Activated CD8-positive, alpha-beta memory T cell treated with anti-CD3 and anti-CD28 coated beads for 24 hours (primary cell): Measurements from ENCODE around the gene PRKN.

ENCODE experiments used
- DNase-seq: peaks from one replicate; pipeline ENCODE4 v3.0.0-alpha.2; 2020

PRKN gene

GRCh38 chr6:161453558-161453957 lies 1274.0 kb downstream of the PRKN start:
- DNase-seq, result no peak

- DNase-seq, result no peak
Observed at GRCh38 chr6:161452241-161452640, 1275.3 kb downstream of the PRKN start.

- no peak for DNase-seq
Observed at GRCh38 chr6:161449521-161449920, 1278.0 kb downstream of the PRKN start.

- no peak for DNase-seq
Observed at GRCh38 chr6:161446949-161447348, 1280.6 kb downstream of the PRKN start.

GRCh38 chr6:161446296-161446925 lies 1281.2 kb downstream of the PRKN start:
- no peak for DNase-seq

- no peak for DNase-seq
Observed at GRCh38 chr6:161445021-161445799, 1282.4 kb downstream of the PRKN start.

GRCh38 chr6:161444464-161444863 lies 1283.1 kb downstream of the PRKN start:
- DNase-seq, result no peak

GRCh38 chr6:161443848-161444247 lies 1283.7 kb downstream of the PRKN start:
- DNase-seq, result no peak

GRCh38 chr6:161442420-161442819 lies 1285.1 kb downstream of the PRKN start:
- no peak for DNase-seq

GRCh38 chr6:161440299-161440698 lies 1287.3 kb downstream of the PRKN start:
- no peak for DNase-seq

GRCh38 chr6:161439093-161439492 lies 1288.5 kb downstream of the PRKN start:
- no peak for DNase-seq

- DNase-seq, result no peak
Observed at GRCh38 chr6:161438430-161439030, 1289.0 kb downstream of the PRKN start.

- DNase-seq, result no peak
Observed at GRCh38 chr6:161437851-161438250, 1289.7 kb downstream of the PRKN start.

GRCh38 chr6:161436106-161436876 lies 1291.3 kb downstream of the PRKN start:
- DNase-seq, result no peak

GRCh38 chr6:161435748-161436070 lies 1291.9 kb downstream of the PRKN start:
- DNase-seq, result no peak

- no peak for DNase-seq
Observed at GRCh38 chr6:161434921-161435747, 1292.4 kb downstream of the PRKN start.

- no peak for DNase-seq
Observed at GRCh38 chr6:161434350-161434749, 1293.2 kb downstream of the PRKN start.

- no peak for DNase-seq
Observed at GRCh38 chr6:161432546-161432945, 1295.0 kb downstream of the PRKN start.

- no peak for DNase-seq
Observed at GRCh38 chr6:161429921-161430490, 1297.6 kb downstream of the PRKN start.

- no peak for DNase-seq
Observed at GRCh38 chr6:161424421-161424820, 1303.1 kb downstream of the PRKN start.

GRCh38 chr6:161422710-161423680 lies 1304.6 kb downstream of the PRKN start:
- DNase-seq, result no peak
